SH-SY5Y (cell line): ENCODE results near the gene COL4A6.

Experiments used
- GATA2 ChIP-seq: IDR thresholded peaks from 2 replicates; pipeline ENCODE4 v1.6.1; 2011; ENCODE audit warnings: mild to moderate bottlenecking, low read depth, low read length
- GATA3 ChIP-seq: IDR thresholded peaks from 2 replicates; pipeline ENCODE4 v1.6.1; 2011; ENCODE audit warnings: low read depth, mild to moderate bottlenecking, low read length, moderate library complexity

- TF ChIP-seq GATA3 (no peak), GATA2 (no peak)
Observed at GRCh38 chrX:108245462-108245861, 192.8 kb downstream of the COL4A6 start.
